Left colon (tissue), 2 donors: ENCODE measurements around the gene DISP1. TPM values are rescaled to one million over a fixed set of nuclear protein-coding genes. Genes with fewer than 3 reads are reported as not detected.
A peak's percentile ranks its signal among the peaks of the same experiment; 100 is the strongest.

Experiments
- ATAC-seq: fragments of 200-7000 bp; cut with Tn5 transposase; one replicate; pipeline ENCODE4 v1.9.1; 2020; ENCODE audit warnings: mild to moderate bottlenecking, moderate library complexity
- DNase-seq, 2 donors: peaks; one replicate each; pipeline ENCODE4 v3.0.0-alpha.2; 2020
- intact Hi-C, 2 donors: fragments of 100-400 bp; cut with DNase I in 1 of 2; cut with micrococcal nuclease in 1 of 2; formaldehyde crosslinking; loops; one replicate each; pipeline versions ENCODE4 v1.11.2 to v1.14.0; 2022; cut with DNase I, micrococcal nuclease
- long read RNA-seq: library from polyadenylated mRNA; unstranded; transcript quantifications from one replicate; pipeline ENCODE4 v2.0.0, GENCODE V29; 2021
- total RNA-seq, 2 donors: library from RNA; stranded (reverse); fragmentation: NEBNext Ultra II Directional; extraction: Animal tissue kit (Norgen Biotek cat#: 25700); gene quantifications; one replicate each; pipeline ENCODE4 v1.2.1, GENCODE V29; 2021
- donor health status: DM: no; HTN: no; CAD: no.
- donor health status: DM: yes; HTN: yes; CAD: no.

DISP1 gene, protein sequence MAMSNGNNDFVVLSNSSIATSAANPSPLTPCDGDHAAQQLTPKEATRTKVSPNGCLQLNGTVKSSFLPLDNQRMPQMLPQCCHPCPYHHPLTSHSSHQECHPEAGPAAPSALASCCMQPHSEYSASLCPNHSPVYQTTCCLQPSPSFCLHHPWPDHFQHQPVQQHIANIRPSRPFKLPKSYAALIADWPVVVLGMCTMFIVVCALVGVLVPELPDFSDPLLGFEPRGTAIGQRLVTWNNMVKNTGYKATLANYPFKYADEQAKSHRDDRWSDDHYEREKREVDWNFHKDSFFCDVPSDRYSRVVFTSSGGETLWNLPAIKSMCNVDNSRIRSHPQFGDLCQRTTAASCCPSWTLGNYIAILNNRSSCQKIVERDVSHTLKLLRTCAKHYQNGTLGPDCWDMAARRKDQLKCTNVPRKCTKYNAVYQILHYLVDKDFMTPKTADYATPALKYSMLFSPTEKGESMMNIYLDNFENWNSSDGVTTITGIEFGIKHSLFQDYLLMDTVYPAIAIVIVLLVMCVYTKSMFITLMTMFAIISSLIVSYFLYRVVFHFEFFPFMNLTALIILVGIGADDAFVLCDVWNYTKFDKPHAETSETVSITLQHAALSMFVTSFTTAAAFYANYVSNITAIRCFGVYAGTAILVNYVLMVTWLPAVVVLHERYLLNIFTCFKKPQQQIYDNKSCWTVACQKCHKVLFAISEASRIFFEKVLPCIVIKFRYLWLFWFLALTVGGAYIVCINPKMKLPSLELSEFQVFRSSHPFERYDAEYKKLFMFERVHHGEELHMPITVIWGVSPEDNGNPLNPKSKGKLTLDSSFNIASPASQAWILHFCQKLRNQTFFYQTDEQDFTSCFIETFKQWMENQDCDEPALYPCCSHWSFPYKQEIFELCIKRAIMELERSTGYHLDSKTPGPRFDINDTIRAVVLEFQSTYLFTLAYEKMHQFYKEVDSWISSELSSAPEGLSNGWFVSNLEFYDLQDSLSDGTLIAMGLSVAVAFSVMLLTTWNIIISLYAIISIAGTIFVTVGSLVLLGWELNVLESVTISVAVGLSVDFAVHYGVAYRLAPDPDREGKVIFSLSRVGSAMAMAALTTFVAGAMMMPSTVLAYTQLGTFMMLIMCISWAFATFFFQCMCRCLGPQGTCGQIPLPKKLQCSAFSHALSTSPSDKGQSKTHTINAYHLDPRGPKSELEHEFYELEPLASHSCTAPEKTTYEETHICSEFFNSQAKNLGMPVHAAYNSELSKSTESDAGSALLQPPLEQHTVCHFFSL (N-terminal part only)
- 1 to 10 TPM; 1.6 to 4.2 TPM for total RNA-seq
- long read RNA-seq, partial matches to known transcripts: 0 of 2 reads
- long read RNA-seq, other reads (novel, unspliced or antisense): 2 of 2 reads

GRCh38 chr1:222814536-222815439, at the start of gene DISP1:
Gene DISP1 (plus strand): TSS chr1:222815039. CDS start chr1:222942824, 127,785 bp downstream.
- peak; percentile 97 for ATAC-seq
- intact Hi-C loops: no loop called here

GRCh38 chr1:222767152-222767571, 47.7 kb upstream of the DISP1 start:
- intact Hi-C loops: no loop called here
- DNase-seq (no peak), ATAC-seq (no peak)

More at GRCh38 chr1:222814536-222815439, at the start of gene DISP1:
- peak; percentile 83 to 84 for DNase-seq

DNA sequence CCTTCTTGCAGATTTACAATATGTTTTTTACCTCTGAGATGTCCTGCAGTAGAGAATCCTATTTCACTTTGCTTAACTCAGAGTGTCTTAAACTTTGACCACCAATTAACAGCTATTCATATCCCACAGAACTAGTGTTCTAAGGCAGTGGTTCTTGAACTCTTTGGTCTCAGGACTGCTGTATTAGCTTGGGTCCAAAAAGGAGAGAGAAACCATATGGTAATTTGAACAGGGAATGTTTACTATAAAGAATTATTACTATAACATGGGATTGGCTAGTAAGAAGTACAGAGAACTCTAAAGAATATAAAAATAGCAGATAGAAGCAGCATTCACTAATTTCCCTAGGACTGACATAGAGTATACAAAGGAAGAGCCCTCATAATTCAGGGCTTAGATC, 46.2 kb upstream of the DISP1 start:
- ATAC-seq (no peak), DNase-seq (no peak)
- intact Hi-C loops: no loop called here

GRCh38 chr1:222769181-222769580, 45.7 kb upstream of the DISP1 start:
- DNase-seq: no peak
- ATAC-seq: no peak
- intact Hi-C loops: no loop called here

- intact Hi-C loops: no loop called here
- no peak for ATAC-seq
- DNase-seq: no peak
Measured at GRCh38 chr1:222769971-222770620, 44.7 kb upstream of the DISP1 start.

- no peak for ATAC-seq
- DNase-seq: no peak
- intact Hi-C loops: no loop called here
Measured at GRCh38 chr1:222772996-222773379, 41.9 kb upstream of the DISP1 start.

GRCh38 chr1:222777463-222777862, 37.4 kb upstream of the DISP1 start:
- DNase-seq: no peak
- intact Hi-C loops: no loop called here

GRCh38 chr1:222777977-222778376, 36.9 kb upstream of the DISP1 start:
- no peak for DNase-seq
- ATAC-seq: no peak
- intact Hi-C loops: no loop called here

More at GRCh38 chr1:222777463-222777862, 37.4 kb upstream of the DISP1 start:
- ATAC-seq: no peak

GRCh38 chr1:222781251-222781650, 33.6 kb upstream of the DISP1 start:
- intact Hi-C loops: no loop called here
- no peak for ATAC-seq
- DNase-seq: no peak

- ATAC-seq (no peak), DNase-seq (no peak)
- intact Hi-C loops: no loop called here
Measured at GRCh38 chr1:222783051-222783450, 31.8 kb upstream of the DISP1 start.

- DNase-seq (no peak), ATAC-seq (no peak)
- intact Hi-C loops: no loop called here
Measured at GRCh38 chr1:222784371-222784770, 30.5 kb upstream of the DISP1 start.

DNA sequence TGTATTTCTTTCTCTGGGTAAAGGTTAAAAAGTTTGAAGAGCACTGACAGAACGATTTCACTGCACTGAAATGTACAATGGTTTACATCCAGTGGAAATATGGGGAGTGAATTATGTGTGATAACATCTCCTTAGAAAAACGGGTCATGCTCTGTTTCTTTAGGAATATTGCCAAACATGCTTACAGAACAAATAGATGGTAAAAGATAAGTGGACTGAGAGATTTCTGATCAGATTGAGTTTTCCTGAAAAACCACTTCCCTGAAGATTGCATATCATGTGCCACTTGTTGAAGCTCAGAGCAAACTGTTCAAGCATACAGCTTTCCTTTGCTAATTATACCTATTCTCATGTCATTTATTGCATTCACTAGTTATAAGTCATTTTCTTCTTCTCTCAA, 29.9 kb upstream of the DISP1 start:
- intact Hi-C loops: no loop called here
- no peak for ATAC-seq

DNA sequence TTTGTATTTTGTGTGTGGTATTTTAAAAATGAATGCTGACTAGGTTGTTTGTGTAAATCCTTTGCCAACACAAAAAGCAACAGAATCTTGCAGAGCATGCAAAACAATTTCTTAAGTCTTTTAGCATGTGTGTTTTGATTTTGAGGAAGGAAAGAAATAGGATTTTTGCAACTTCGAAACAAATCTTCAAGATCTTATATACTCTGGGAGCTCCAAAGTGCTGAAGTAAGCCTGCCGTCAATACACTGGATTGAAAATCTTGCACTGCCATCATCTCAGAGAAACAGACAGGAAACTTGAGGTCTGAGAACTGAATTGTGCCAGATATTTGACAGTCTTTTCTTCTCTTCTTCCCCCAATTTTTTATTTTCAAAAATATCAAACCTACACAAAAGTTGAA, 29.3 kb upstream of the DISP1 start:
- DNase-seq (no peak), ATAC-seq (no peak)

More for the DNA sequence above, 29.9 kb upstream of the DISP1 start:
- no peak for DNase-seq

GRCh38 chr1:222786121-222786520, 28.7 kb upstream of the DISP1 start:
- intact Hi-C loops: no loop called here
- ATAC-seq: no peak
- no peak for DNase-seq

More for the DNA sequence above, 29.3 kb upstream of the DISP1 start:
- intact Hi-C loops: no loop called here

GRCh38 chr1:222787729-222788128, 27.1 kb upstream of the DISP1 start:
- DNase-seq (no peak), ATAC-seq (no peak)
- intact Hi-C loops: no loop called here

GRCh38 chr1:222788402-222789156, 26.3 kb upstream of the DISP1 start:
- DNase-seq (no peak), ATAC-seq (no peak)
- intact Hi-C loops: no loop called here

DNA sequence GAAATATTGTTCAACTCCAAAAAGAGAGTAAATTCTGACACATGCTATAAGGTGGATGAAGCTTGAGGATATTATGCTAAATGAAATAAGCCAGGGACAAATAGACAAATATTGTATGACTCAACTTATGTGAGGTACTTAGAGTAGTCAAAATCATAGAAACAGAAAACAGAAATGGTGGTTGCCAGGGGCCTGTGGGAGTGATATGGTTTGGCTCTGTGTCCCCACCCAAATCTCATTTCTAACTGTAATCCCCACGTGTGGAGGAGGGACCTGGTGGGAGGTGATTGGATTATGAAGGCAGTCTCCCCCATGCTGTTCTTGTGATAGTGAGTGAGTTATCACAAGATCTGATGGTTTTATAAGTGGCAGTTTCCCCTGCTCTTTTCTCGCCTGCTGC, 24.7 kb upstream of the DISP1 start:
- no peak for DNase-seq
- intact Hi-C loops: loop anchor here in 1 of 2 donors (5.0 kb wide), 1 partner anchor 292 kb away; no protein-coding TSS in a partner anchor
- no peak for ATAC-seq
